ENCODE measurements around the gene FXYD6. TPM values are rescaled to one million over a fixed set of nuclear protein-coding genes. Genes with fewer than 3 reads are reported as not detected.

FXYD6 gene
- total RNA-seq, 1 donor from 2014 or later = 95.6 TPM

- no peaks in the 10 kb centered on the region for H3K9me3 ChIP-seq (ENCODE audit: low read depth)
- no peak overlapping the region for H3K4me3 Mint-ChIP-seq
- H3K4me1 ChIP-seq = peaks cover 15% of the 10 kb centered on the region
These were observed 76.8 kb downstream of the FXYD6 start for GRCh38 chr11:117799634-117800033.

GRCh38 chr11:117796872-117797529, 79.5 kb downstream of the FXYD6 start, which contains the start of gene DSCAML1:
TSS of gene DSCAML1 (minus strand) at chr11:117797216. CDS start at chr11:117797079, 137 bp downstream.
- Histone ChIP-seq H3K27me3 (peaks cover 98% of the 10 kb centered on the region), H3K36me3 (no peaks in the 10 kb centered on the region), H2AFZ (replicated peaks) (peak within 1 kb of the TSS; percentile 38), H4K20me1 (ENCODE audit: low read depth) (peaks cover 25% of the 10 kb centered on the region), H3K9me3 (ENCODE audit: low read depth) (no peaks in the 10 kb centered on the region), H3K4me2 (peak within 1 kb of the TSS; percentile 92), H3F3A (ENCODE audit: low read depth) (peaks cover 4% of the 10 kb centered on the region), H3K27ac (no peak within 1 kb of the TSS), H3K4me3 (peak within 1 kb of the TSS; percentile 51), H3K9ac (no peak within 1 kb of the TSS), H3K4me1 (peaks cover 15% of the 10 kb centered on the region), H3K79me2 (ENCODE audit: low read depth) (no peaks in the 10 kb centered on the region)
- peak within 1 kb of the TSS; percentile 47 for H3K27ac Mint-ChIP-seq
- peaks cover 62% of the 10 kb centered on the region for H3K27me3 Mint-ChIP-seq (ENCODE audit: insufficient read depth, low read depth)
- no peaks in the 10 kb centered on the region for H3K9me3 Mint-ChIP-seq
- peak; percentile 53 for TF ChIP-seq EZH2 (IDR thresholded peaks at IDR 0.05)
- TF ChIP-seq CTCF (IDR thresholded peaks at IDR 0.05) = no peak
- peak; percentile 56 for TF ChIP-seq EZH2phosphoT487 (IDR thresholded peaks at IDR 0.05)
- no peaks in the 10 kb centered on the region for H3K36me3 Mint-ChIP-seq
- peak; percentile 75 for DNase-seq (ENCODE audit: low spot score)
- H3K4me3 Mint-ChIP-seq = peak within 1 kb of the TSS; percentile 76
- peaks cover 26% of the 10 kb centered on the region for H3K4me1 Mint-ChIP-seq

More at GRCh38 chr11:117799634-117800033, 76.8 kb downstream of the FXYD6 start:
- peaks cover 25% of the 10 kb centered on the region for H4K20me1 ChIP-seq (ENCODE audit: low read depth)
- H3K9me3 Mint-ChIP-seq = no peaks in the 10 kb centered on the region
- no peak overlapping the region for H3K27ac ChIP-seq
- H3K4me1 Mint-ChIP-seq = peaks cover 26% of the 10 kb centered on the region
- H3K4me3 ChIP-seq = no peak overlapping the region
- H3K27me3 ChIP-seq = peaks cover 78% of the 10 kb centered on the region
- H3F3A ChIP-seq (ENCODE audit: low read depth) = peaks cover 4% of the 10 kb centered on the region
- H2AFZ ChIP-seq (replicated peaks) = no peak overlapping the region
- H3K27me3 Mint-ChIP-seq (ENCODE audit: insufficient read depth, low read depth) = peaks cover 46% of the 10 kb centered on the region
- no peak for DNase-seq (ENCODE audit: low spot score)
- H3K36me3 Mint-ChIP-seq = no peaks in the 10 kb centered on the region
- H3K36me3 ChIP-seq = no peaks in the 10 kb centered on the region
- no peak overlapping the region for H3K9ac ChIP-seq
- TF ChIP-seq CTCF (IDR thresholded peaks at IDR 0.05) (no peak), EZH2phosphoT487 (IDR thresholded peaks at IDR 0.05) (no peak), EZH2 (IDR thresholded peaks at IDR 0.05) (no peak)
- H3K79me2 ChIP-seq (ENCODE audit: low read depth) = no peaks in the 10 kb centered on the region
- H3K27ac Mint-ChIP-seq = no peak overlapping the region
- no peak overlapping the region for H3K4me2 ChIP-seq

GRCh38 chr11:117796456-117796871, 80.0 kb downstream of the FXYD6 start:
- Histone ChIP-seq H3K36me3 (no peaks in the 10 kb centered on the region), H3K4me2 (peak overlapping the region; percentile 92), H2AFZ (replicated peaks) (peak overlapping the region; percentile 38), H3K27me3 (peaks cover 98% of the 10 kb centered on the region), H3F3A (ENCODE audit: low read depth) (peaks cover 4% of the 10 kb centered on the region), H3K79me2 (ENCODE audit: low read depth) (no peaks in the 10 kb centered on the region), H3K4me3 (peak overlapping the region; percentile 51), H3K9ac (no peak overlapping the region), H3K4me1 (peaks cover 15% of the 10 kb centered on the region), H3K9me3 (ENCODE audit: low read depth) (no peaks in the 10 kb centered on the region), H3K27ac (no peak overlapping the region), H4K20me1 (ENCODE audit: low read depth) (peaks cover 25% of the 10 kb centered on the region)
- Mint-ChIP-seq H3K4me3 (peak overlapping the region; percentile 76), H3K4me1 (peaks cover 26% of the 10 kb centered on the region), H3K36me3 (no peaks in the 10 kb centered on the region), H3K9me3 (no peaks in the 10 kb centered on the region), H3K27ac (no peak overlapping the region), H3K27me3 (ENCODE audit: insufficient read depth, low read depth) (peaks cover 65% of the 10 kb centered on the region)
- peak; percentile 45 for DNase-seq (ENCODE audit: low spot score)
- no peak for TF ChIP-seq CTCF (IDR thresholded peaks at IDR 0.05)
- TF ChIP-seq EZH2phosphoT487 (IDR thresholded peaks at IDR 0.05) = peak; percentile 91
- TF ChIP-seq EZH2 (IDR thresholded peaks at IDR 0.05) = peak; percentile 80

All from neural progenitor cell (in vitro differentiated cells).